H54 (cell line): ENCODE results near the gene MAN2A2.

ENCODE experiments used
- DNase-seq: peaks from one replicate; pipeline ENCODE4 v3.0.0; 2011; ENCODE audit warnings: low spot score, mixed read lengths; ENCODE audit not compliant: insufficient read length
- FAIRE-seq: peaks from 3 replicates; lab custom pipeline; 2011; peaks lifted over from hg19 to GRCh38; lab: Jason Lieb, UNC
- POLR2A ChIP-seq: IDR thresholded peaks from 2 replicates; pipeline ENCODE4 v1.6.1; 2011; ENCODE audit warnings: low read depth, mild to moderate bottlenecking, low read length

Gene MAN2A2

DNA sequence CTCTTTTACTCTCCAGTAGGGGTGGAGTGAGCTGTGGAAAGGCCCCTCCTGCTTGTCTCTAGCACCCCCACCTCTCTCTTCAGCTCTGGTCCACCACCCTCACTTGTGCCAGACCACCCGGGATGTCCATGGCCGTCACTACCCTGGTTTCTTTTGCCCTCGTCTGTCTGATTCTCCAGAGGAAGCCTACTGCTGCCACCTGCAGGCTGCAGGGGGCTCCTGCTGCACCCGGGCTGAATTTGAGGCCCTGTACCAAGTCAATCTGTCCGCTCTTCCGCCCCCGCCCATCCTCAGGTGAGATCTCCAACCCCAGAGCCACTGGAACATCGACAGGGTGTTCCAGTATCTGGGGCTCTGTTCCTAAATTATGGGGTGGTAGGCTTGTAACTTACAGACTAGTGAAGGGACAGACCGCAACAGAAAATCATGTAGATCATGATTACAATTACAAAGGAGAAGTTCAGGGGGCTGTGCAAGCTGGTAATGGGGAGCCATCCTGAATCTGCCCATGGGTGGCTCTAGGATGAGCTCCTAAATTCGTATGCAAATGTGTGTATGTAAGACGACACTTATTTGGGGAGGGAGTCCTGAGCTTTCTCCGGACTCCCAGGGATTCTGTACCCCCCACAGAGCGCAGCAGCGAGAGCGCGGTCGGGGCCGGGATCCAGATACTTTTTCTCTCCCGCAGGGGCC lies 31.3 kb downstream of the MAN2A2 start:
- DNase-seq, result peak; percentile 65
- no peak for FAIRE-seq
- no peak for TF ChIP-seq POLR2A

DNA sequence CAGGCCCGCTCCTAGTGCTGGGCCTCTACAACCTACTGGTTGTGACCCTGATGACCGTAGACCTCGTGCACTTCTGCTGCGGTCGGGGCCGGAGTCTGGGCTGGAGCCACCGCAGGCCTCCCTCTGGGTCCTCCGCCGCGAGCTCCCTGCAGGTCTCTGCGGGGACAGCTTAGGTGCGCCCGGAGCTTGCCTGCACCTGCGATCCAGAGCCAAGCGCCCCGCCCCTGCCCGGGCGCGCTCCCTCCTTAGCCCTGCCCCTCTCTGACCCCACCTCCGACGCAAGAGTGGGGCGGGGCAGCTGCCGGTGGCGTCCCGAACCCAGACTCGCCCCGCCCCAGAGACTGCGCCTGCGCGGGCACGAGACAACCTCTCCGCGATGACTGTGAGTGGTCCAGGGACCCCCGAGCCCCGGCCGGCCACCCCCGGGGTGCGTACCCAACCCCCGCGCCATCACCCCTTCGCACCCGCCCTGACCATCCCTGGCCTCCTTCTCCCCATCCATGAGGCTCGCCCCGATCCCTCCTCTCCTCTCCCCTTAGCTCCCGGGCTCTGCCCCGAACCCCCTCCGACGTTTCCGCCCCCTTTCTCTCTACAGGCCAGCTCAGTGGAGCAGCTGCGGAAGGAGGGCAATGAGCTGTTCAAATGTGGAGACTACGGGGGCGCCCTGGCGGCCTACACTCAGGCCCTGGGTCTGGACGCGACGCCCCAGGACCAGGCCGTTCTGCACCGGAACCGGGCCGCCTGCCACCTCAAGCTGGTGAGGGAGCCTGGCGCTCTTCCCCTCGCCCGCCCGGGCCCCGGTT lies 32.0 kb downstream of the MAN2A2 start, which contains the start of gene UNC45A:
TSS of gene UNC45A (plus strand) at position 337 of the 803 bp plus-strand sequence. CDS start at position 377, 40 bp downstream.
- peak; percentile 72 for DNase-seq
- TF ChIP-seq POLR2A, result peak; percentile 68
- FAIRE-seq, result no peak

DNA sequence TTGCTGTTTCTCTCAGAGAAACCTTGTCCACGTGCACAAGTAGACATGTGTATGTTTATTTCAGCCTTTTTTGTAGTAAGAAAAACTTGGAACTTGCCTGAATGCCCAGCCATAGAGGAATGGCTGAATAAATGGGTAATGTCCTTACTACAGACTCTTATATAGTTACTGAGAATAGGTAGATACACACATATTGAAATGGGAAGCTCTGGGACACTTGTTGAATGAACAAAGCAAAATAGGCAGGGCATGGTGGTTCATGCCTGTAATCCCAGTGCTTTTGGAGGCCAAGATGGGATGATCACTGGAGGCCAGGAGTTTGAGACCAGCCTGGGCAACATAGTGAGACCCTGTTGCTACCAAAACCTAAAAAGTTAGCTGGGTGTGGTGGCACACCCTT lies 33.7 kb downstream of the MAN2A2 start:
- DNase-seq (no peak), FAIRE-seq (no peak)
- no peak for TF ChIP-seq POLR2A

DNA sequence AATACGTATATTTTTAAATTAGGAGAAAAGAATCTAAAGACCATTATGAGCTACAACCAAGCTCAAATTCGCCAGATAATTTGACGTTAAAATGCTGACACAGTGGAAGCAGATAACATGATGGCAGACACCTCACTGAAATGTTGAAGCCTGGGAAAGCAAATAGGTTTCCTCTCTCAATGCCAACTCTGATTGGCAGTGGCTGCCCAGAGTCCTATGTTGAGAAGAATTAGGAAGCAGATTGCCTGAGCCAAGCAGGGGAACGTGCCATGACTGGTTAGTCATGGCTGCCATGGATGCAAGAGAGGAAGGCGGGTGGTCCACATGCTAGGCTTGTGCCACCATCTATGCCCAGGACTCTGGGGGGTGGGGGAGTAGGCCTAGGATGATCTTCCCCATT lies 35.2 kb downstream of the MAN2A2 start:
- no peak for DNase-seq
- no peak for TF ChIP-seq POLR2A
- FAIRE-seq, result no peak

DNA sequence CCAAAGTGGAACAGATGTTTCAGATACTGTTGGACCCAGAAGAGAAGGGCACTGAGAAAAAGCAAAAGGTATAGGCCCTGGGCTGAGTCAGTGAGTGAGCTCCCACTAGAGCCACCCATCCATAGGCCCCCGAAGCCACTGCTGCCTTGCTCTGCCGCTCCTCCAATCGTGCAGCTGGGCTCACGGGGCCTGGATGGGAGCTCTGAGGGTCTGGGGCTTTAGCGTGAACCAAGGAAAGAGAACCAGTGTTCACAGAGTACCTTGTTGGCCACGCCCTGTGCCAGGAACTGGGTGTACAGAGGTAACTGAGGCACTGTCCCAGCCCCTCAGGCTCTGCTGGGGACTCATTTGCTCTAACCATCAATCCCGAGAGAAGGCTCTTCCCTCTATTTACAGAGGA lies 36.7 kb downstream of the MAN2A2 start:
- FAIRE-seq (no peak), DNase-seq (no peak)
- no peak for TF ChIP-seq POLR2A

DNA sequence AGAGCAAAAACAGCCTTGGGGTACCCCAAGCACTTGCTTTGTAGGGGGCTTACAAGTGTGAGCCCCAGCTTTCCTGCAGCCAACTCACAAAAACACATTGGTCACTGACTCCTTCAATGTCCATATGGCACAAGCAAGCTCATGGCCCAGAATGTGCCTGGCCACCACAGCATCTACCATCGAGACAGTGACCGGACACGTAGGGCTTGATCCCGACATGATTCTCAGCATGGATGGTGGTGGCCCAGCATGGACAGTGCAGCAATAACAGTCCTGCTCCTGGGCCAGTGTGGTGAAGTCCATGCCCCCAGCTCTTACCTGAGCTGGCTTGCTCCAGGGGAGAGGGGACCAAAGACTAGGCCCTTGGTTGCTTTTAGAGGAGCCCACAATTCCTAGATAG lies 37.9 kb downstream of the MAN2A2 start:
- TF ChIP-seq POLR2A, result no peak
- DNase-seq, result no peak
- FAIRE-seq, result no peak

DNA sequence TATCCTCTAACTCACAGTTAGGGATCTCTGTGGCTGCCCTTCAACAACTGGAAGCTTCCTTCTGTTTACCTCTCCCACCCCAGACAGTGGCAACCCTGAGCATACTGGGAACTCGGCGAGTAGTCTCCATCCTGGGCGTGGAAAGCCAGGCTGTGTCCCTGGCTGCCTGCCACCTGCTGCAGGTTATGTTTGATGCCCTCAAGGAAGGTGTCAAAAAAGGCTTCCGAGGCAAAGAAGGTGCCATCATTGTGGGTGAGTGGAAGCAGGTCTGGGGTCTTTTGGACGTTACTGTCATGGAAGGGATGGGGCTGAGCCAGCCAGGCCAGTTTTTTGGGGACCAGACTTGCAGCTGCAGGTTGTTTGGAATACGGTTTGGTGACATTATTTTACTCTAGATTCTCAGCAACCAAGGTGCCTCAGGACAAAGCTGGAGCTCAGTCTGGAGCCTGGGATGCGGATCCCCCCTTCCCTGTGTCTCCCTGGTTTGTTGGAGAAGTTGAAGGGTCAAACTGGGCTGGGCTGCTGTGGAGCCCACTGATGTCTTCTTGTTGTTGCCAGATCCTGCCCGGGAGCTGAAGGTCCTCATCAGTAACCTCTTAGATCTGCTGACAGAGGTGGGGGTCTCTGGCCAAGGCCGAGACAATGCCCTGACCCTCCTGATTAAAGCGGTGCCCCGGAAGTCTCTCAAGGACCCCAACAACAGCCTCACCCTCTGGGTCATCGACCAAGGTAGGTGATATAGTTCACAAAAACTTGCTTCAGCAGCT lies 39.4 kb downstream of the MAN2A2 start:
- FAIRE-seq (no peak), DNase-seq (no peak)
- no peak for TF ChIP-seq POLR2A

DNA sequence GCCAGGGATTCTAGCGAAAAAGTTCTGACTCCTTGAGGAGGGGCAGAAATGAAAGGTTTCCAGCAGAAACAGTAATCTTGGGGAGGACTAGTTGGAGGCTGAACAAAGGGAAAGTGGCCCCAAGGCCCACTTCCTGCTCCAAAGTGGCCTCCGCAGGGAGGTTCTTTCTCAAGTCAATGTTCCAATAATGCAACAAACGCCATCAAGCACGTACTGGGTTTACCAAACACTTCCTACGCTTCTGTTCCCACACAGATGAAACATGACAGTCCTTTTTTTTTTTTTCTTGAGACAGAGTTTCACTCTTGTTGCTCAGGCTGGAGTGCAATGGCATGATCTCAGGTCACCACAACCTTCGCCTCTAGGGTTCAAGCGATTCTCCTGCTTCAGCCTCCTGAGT lies 42.0 kb downstream of the MAN2A2 start:
- FAIRE-seq, result no peak
- TF ChIP-seq POLR2A, result no peak
- no peak for DNase-seq

DNA sequence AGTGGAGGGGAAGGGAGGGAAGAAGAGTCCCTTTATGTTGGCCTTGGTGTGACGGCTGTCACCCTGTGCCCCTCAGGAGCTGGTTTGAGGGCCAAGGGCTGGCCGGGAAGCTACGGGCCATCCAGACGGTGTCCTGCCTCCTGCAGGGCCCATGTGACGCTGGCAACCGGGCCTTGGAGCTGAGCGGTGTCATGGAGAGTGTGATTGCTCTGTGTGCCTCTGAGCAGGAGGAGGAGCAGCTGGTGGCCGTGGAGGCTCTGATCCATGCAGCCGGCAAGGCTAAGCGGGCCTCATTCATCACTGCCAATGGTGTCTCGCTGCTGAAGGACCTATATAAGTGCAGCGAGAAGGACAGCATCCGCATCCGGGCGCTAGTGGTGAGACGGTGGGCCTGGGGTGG lies 43.4 kb downstream of the MAN2A2 start:
- TF ChIP-seq POLR2A, result no peak
- FAIRE-seq (no peak), DNase-seq (no peak)

DNA sequence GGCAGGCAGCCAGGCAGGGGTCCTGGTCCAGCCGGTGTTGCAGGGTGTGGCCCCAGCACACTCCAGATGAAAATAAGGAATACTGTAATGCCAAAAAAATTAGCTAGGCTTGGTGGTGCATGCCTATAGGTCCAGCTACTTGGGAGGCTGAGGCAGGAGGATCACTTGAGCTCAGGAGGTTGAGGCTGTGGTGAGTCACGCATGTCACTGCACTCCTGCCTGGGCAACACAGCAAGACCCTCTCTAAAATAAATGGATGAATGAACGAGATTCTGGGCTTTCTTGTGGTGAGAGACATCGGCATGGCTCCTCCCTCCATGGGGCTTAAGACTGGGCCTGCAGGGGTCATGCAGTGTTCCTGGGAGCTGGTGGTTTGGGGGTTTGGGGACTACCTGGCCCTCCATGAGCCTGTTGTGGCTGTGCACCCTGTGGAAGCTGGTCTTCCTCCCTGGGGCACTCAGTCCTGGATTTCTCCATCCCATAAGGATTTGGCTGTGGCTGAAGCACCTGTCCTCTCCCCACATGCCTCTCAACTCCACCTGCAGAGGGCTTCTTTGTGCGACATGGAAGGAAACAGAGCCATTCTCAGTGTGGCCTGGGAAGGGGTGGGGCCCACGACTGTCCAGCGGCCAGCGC lies 44.0 kb downstream of the MAN2A2 start:
- DNase-seq (no peak), FAIRE-seq (no peak)
- TF ChIP-seq POLR2A, result no peak

DNA sequence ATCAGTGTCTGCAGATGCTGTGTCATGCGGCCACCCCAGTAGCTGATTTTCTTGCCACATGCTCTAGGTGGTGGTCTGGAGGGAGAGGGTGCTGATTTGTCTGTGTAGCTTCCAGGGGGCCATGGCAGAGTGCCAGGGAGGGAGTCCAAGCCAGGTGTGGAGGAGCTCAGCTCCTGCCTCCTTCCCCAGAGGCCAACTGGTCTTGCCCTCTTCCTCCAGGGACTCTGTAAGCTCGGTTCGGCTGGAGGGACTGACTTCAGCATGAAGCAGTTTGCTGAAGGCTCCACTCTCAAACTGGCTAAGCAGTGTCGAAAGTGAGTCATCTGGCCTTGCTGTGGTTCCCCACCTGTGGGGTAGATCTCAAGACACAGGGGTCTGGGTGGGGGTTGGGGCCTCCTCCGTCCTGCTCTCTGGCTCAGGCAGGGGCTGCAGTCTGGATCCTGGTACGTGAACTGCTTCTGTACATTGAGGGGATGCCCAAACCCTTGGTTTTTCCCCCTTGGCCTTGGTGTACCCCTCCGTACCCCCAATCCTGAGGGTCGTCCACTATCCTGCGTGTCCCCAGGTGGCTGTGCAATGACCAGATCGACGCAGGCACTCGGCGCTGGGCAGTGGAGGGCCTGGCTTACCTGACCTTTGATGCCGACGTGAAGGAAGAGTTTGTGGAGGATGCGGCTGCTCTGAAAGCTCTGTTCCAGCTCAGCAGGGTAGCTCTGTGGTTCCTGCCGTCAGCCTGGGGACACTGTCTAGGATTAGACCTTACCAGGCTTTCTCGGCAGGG lies 44.7 kb downstream of the MAN2A2 start:
- DNase-seq, result no peak
- no peak for FAIRE-seq
- no peak for TF ChIP-seq POLR2A

DNA sequence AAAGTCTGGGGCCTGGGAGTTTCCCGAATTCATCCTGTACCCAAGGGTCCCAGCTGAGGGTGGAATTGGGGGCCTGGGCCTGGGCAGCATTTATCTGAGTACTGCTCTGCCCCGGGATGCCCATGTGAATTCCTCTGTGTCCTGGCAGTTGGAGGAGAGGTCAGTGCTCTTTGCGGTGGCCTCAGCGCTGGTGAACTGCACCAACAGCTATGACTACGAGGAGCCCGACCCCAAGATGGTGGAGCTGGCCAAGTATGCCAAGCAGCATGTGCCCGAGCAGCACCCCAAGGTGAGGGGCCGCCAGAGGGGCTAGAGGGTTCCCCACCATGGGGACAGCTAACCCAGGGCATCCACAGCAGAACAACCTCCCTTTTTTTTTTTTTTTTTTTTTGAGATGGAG lies 45.4 kb downstream of the MAN2A2 start:
- FAIRE-seq, result no peak
- TF ChIP-seq POLR2A, result no peak
- DNase-seq, result no peak
